GM19025 (cell line): Measurements from ENCODE around the gene DDX51.

Experiments
- ATAC-seq: cut with Tn5 transposase; IDR thresholded peaks from one replicate; pipeline ENCODE4 v1.9.1; 2021; ENCODE audit warnings: mild to moderate bottlenecking, low read depth, moderate library complexity; ENCODE audit not compliant: unreplicated experiment

The DDX51 gene

DNA sequence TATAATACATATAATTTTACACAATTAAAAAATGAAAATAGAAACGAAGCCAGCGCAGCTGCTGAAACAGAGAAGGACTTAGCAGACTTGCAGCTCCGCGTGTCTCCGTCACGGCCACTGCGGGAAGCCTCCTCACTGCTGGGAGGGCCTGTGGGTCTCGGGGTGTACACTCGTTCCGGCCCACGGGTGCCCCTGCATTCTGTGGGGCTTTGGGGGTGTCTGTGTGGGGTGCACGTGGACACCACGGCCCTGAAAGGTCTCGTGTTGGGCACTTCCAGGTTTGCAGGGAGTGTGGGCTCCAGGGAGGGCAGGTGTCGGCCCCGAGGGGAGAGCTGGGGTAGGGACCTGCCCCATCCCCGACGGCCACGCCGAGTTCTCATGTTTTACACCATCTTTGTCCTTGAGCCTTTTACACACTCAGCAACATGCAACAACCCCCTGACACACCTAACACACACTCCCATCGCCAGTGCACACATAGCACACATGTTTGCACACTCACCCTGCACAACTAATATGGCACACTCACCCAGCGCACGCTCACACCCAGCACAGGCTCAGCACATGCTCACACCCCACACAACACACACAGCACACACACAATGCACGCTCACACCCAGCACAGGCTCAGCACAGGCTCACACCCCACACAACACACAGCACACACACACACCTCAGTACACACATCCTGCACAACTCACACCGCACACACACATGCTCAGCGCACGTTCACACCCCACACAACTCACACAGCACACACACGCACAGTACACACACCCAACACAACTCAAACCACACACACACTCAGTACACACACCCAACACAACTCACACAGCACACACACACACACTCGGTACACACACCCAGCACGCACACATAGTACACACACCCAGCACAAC is 36.8 kb upstream of the DDX51 start:
- ATAC-seq = no peak

DNA sequence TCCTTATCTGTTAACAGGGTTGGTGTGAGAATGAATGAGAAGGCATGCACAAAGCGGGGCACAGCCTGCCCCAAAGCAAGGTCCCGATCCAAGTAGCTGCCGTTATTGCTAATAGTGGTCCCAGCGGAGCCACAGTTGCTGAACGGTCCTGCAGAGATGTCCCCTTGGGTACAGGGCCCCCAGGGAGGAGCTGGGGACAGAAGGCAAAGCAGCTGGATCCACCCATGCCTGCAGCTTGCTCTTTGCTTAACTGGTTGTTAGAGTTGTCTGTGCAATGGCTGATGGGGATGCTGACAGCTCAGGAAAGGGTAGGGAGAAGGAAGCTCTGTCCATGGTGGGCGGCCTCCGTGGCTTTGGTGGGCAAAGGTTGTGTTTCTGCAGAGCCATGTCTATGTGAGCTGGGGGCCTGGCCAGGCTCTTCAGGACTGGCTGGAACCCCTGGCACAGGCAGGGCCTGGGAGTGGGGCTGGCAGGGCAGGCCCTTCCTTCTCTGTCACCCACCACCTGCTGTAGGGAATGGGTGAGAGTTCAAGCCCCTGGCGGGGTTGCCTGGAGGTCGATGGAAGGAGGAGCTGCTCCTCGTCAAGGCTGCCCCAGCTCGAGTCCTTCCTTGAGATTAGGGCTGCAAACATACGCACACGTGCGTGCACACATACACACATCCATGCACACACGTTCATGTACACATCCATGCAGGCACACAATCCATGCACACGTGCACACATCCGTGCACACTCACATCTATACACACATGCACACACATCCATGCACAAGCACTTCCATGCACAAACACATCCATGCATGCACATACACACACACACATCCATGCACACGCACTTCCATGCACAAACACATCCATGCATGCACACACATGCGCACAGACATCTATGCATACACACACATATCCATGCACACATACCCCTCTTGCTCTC is 35.6 kb upstream of the DDX51 start:
- no peak for ATAC-seq

DNA sequence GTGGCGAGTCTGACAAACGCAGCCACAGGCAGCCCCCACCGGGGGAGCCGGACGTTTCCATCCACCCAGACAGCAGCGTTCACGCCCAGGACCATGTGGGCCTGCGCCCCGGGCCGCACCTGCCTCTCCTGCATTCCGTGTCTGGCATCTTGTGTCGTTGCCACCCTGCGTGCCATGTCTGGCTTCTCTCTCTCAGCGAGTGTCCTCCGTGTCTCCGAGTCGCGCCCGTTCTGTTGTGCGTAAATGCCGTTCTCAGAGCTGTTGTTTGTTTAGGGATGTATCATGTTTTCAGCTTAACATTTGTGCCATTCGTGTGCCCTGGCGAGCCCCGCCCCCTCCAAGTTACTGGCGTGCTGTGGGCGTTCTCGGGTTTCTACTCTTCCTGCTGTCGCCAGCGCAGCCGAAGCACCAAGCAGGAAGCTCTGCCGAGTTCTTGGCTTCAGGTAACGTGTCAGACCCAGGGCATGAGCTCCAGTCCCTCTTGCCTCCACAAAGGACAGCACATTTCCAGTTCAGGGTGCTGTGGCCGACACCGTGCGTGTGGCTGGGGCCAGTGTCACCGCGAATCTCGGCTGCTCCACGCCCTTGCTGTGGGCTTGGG is 34.8 kb upstream of the DDX51 start:
- ATAC-seq = no peak

DNA sequence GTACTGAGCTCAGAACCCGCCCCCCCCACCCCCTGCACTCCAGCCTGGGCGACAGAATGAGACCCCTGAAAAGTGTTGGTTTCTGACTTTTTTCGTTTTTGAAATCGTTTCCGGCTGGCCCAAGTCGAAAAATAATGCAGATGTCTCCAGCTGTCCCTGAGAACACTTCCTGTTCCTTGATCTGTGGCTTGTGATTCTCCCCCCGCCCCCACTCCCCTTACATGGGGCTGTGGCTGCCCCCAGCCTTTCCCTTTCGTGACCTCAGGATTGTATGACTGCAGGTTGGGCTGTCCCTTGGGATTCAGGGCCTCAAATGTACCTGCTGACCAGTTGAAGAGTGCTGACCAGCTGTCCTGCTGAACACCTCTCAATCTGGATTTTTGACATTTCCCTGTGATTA is 34.2 kb upstream of the DDX51 start:
- ATAC-seq = no peak

DNA sequence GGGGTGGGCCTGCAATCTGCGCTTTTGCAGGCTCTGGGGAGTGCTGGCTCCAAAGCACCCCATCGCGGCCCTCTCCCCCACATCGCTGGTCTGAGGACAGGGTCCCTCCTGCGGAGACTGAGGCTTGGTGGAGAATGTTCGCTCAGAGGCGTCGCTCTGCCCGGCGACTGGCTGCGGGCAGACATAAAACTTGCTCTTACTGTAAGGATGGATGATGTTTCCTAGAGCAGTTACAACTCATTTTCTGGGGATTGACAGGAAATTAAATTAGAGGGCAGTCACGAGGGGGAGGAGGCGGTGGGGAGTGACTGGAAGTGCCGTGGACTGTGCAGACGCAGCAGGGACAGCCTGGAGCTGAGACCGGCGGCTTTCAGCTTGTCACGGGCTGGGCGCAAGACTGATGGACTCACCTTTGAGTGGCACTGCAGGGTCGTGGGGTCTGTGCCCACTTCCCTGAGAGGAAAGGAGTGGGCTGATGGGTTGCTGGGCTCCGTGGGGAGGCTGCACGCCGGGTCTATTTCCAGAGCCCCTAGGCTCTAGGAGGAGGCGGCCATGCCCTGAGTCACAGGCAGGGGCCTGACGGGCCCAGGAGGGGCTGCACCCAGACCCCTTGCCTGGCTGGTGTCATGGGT is 32.9 kb upstream of the DDX51 start:
- no peak for ATAC-seq

DNA sequence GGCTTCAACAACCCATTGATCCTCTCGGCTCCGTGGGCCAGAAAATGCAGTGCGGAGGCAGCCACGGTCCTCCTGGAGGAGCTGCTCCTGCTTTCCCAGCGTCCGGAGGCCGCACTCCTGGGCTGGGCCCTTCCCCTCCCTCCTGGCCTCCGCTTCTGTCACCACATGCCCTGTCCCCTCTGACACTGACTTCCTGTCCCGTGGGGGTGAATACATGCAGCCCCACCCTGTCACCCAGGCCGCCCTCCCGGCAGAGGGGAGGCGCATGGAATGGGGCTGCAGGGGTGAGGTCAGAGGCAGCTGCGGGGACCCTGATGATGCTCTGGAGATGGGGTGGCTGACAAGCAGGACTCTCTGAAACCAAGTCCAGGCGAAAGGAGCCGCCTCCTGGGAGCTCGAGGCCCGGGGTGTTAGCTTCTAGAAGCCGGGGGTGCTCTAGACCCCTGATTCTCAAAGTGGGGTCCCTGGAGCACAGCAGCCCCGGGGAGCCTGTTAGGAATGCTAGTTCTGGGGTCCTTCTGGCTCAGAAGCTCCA is 32.3 kb upstream of the DDX51 start:
- ATAC-seq = no peak

DNA sequence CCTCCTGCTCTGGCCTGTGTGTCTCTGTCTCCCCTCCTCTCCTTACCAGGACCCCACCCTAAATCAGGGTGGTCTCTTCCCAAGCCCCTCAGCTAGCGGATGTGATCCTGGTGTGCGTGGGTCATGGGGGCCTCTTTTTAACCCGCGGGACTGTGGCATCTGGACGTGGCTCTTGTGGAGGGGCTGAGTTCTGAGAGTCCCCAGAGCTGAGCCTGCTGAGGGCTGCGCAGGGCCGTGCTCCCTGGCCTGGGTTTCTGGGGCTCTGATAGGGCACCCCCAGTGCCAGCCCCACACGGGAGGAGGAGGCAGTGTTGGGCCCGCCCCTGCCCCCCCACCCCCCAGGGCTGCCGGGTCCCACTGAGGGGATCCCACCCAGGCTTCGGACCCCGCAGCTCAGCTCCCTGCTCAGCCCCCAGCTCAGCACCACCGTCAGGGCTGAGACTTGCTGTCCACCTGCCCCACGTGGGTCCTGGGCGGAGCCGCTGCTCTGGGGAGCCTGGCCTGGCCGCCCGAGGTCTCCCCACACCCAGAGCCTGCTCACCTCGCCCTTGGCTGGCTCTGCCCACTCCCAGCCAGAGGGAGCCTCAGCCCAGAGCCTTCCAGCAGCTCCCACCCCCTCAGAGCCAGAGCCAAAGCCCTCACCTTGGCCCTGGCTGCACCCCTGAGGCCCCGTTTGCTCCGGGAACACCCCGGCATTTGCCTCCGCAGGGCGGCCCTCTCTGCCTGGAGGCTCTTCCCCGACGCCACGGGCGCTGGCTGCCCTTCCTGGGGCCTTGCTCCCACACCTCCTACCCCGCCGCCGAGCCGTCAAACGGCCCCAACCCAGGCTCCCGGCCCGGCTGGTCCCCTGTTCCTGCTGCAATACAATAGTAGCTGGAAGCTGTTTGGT is 31.6 kb upstream of the DDX51 start:
- ATAC-seq = no peak

DNA sequence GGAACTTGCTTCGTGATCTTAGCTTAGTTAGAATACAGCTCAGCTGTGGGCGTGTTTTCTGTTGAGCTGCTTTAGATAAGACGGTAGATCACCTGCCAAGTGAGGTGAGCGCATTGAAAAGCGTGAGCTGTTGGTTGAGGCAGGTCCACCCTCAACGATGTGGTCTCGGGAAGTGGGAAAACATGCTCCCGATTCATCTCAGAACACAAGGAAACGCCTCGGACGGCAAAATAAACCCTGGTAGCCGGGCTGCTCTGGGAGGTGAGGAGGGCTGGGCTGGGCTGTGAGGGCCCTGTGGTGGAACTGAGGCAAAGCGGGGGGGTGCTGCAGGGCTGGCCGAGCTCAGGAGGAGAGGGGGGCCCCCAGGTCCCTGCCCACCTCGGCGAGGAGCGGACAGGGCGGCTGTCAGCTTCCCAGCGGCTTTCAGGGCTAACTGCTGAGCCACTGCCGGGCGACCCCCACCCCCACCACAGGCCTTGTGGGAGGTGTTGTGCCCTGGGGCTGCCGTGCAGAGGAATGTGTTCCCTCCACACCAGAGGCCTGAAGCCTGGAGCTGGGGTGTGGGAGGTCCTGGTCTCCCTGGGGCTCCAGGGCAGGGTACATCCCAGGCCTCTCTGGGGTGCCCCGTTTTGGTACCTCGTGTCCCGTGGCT is 30.8 kb upstream of the DDX51 start:
- no peak for ATAC-seq

DNA sequence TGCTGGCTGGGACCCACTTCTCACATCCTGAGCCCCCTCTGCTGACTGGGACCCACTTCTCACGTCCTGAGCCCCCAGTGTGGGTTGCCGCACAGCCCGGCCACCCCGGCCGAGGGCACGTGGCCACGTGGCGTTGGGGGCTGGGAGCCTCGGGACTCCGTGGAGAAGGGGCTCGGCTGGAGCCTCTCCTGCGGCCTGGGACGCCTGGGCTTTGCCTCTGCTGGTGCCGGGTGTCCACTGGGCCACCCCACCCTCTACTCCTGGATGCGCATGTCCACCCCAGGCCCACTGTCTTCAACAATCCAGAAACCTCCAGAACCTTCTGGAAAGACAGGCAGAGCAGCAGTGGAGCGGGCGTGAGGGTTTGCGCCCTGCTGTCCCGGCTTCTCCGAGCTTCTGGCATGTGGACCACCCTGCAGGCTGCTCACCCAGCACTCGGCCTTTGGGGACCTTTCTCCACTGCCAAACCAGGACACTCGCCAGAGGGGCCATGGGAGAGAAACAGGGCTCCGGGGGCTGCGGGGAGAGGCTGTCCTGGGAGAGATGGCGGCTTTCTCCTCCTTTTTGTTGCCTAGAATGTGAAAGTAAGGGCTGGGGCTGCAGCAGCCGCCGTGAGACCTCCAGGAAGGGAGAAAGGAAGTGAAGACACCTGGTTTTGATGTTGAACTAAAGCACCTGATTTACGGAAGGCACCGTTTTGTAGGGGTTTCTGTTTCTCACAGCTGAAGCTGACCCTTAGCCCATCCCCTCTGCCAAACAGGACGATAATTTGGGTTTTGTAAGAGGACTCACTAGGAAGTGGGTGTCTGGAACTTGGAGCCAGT is 30.1 kb upstream of the DDX51 start:
- ATAC-seq = no peak

DNA sequence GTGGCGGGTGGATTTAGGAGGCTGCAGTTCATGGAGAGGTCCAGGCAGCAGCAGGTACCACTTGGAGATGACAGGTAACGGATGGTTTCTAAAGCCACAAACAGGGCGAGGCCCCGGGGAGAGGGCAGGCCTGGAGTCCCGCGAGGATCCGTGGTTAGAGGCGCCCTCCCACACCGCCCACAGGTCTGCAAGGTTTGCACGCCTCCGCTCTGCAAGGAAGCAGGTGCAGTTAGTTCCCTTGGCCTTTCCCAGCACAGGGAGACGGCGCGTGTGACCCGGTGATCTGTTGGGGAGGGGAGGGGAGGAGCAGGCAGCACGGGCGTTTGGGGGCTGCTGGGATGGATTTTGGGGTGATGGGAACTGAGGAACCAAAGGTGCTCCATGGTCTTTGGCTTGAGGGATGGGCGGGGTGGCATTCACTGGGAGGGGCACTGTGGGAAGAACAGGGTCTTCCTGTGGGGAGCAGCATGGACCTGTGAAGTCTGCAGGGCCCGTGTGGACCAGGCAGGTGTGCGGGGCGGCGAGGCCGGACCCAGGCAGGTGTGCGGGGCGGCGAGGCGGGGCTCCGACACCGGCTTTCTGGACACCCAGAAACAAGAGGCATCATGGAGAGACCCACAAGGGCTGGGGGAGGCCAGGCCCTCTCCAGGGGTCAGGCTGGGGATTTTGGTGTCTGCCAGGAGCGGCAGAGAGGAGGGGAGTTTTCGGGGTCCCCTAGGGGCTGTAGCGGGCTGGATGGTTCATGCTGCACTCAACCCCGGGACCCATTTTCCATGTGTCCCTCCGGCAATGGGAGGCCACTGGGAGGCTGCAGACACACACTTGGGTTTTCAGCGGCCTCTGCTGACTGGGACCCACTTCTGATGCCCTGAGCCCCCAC is 29.3 kb upstream of the DDX51 start:
- no peak for ATAC-seq

DNA sequence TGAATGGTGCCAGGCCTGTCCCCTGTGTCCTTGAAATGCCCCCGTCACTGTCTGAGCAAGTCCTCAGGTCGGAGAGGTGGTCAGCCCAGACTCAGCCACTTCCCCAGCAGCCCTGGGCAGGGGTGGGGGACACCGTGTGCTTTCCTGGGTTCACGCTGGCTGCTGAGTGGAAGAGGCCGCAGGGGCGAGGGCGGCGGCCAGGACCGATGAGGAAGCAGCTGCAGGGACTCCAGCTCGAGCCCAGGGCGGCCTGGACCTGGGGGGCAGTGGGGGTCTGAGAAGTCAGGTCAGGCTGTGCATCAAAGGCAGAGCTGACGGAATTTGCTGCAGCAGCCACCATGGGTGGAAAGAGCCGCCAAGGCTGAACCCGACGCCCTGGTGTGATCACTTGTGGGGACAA is 28.5 kb upstream of the DDX51 start:
- no peak for ATAC-seq

DNA sequence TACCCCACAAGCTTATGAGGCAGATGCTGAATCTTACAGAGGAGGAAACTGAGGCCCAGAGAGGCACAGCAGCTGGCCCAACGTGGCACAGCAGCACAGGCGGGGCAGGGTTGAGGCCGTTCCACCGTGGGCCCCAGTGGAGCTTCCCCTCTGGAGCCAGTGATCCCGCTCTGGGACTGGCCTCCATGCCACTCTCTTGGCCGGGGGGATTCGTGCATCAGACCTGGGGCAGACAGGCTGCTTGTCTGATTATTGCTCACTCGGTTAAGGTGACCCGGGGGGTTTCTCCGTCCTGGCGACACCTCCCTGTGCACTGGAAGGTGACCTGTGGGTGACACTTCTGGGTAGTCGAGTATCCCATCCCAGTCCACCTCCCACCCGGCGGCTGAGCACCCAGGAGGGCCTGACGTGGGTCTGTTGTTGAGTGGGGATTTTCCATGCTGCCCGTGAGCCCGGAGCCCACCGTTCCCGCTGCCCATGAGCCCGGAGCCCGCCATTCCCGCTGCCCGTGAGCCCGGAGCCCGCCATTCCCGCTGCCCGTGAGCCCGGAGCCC is 27.9 kb upstream of the DDX51 start:
- no peak for ATAC-seq

DNA sequence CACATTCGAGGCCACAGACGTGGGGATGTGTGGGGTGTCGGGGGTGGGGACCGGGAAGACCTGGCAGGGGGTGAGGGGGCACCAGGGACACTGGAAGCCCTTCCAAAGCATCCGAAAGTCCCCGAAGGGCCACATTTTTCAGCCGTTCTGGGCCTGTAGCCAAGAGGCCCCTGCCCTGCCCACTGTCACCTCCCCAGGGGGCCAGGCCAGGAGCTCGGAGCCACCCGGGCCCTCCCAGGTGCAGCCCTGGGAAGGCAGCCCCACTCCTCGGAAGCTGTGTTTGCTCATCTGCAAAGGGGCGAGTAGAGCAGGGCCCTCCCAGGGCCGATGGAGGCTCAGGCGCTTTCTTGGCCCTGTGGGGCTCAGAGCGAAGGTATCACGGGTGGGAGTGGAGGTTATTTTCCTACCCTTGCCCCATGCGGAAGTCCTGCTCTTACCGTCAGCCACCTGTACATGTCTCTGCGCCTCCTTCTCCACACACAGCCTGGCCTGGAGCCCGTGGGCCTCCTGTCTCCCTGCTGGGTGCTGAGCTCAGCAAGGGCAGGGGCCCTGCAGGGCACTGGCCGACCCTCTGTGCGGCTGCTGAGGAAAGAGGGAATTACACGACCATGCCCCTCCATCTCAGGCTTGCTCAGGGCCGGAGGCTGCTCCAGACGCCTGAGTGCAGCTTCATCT is 27.3 kb upstream of the DDX51 start:
- no peak for ATAC-seq

DNA sequence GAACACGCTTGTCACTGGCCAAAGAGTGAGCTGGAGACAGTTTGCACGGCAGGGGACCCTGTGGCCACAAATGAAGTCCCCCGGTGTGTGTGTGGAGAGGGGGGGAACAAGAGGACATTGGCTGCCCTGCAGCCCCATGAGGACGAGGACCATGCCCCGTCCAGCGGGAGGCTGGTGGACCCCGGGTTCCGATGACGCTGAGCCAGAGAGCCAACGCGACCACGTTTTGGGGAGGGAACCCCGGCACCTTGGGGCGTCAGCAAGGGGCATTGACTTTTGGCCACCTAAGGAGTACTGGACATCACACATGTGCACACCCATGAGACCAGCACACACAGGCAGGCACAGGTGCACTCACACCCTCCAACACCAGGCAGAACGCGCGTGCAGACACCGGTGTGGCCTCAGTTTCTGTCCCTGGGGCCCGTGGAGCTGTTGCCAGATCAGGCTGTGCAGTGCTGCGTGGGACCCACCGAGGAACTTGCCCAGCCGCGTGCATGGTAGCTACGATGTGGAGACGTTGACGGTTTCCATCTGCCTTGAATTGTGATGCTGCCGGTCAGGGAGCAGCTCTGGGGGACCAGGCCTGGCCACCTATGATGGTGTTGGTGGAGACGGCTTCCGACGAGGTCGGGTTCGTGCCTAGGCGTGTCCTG is 26.6 kb upstream of the DDX51 start:
- ATAC-seq = no peak

DNA sequence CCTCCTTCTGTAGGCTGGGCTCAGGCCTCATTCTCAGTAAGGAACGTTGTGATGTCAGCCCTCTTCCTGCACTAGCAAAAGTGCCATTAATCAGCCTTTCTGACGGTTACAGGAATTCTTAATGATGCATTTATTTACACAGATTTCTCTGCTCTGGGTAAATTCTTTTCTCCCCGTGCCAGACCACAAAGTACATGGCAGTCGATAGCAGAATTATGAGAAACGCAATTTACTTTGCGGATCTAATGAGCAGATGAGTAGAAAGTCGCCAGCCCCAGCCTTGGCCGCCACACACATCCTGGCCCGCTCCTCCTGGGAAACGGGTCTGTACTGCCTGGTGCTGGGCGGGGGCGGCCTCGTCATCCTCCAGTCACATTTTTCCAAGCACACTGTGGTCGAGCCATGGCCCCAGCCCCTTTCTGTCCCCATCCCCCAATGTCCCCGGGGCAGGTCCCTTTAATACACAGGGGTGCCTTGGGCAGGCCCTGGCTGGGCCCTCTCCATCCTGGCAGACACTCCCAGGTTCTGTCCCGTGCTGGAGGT is 26.0 kb upstream of the DDX51 start:
- no peak for ATAC-seq
